Measurements from ENCODE around the gene GAK. TPM values are rescaled to one million over a fixed set of nuclear protein-coding genes. Genes with fewer than 3 reads are reported as not detected.
"Not testable (repeated sequence)": the region's sequence is repeated elsewhere in the genome, so short reads cannot be mapped to it uniquely, and the experiment has no call there.

GAK gene
- total RNA-seq, 2 donors from 2014 or later = 104 to 121 TPM

GRCh38 chr4:807792-808191 is 124.3 kb downstream of the GAK start:
- no peaks in the 10 kb centered on the region for H3K36me3 Mint-ChIP-seq (ENCODE audit: low read depth)
- H3K4me3 Mint-ChIP-seq = no peak overlapping the region
- peaks cover 53% of the 10 kb centered on the region for H3K27me3 Mint-ChIP-seq (ENCODE audit: insufficient read depth)
- DNase-seq = peak; percentile 30
- Histone ChIP-seq H3K9ac (ENCODE audit: extremely low read depth, low read length, poor library complexity, severe bottlenecking) (no peak overlapping the region), H3K4me1 (ENCODE audit: control insufficient read depth, insufficient read depth, low read length) (no peaks in the 10 kb centered on the region), H3K36me3 (ENCODE audit: control insufficient read depth, insufficient read depth, low read length) (no peaks in the 10 kb centered on the region), H3K4me3 (ENCODE audit: low read length) (no peak overlapping the region), H3K27ac (ENCODE audit: low read depth, low read length) (no peak overlapping the region), H3K9me3 (ENCODE audit: control insufficient read depth, low read length) (peaks cover 5% of the 10 kb centered on the region), H3K27me3 (ENCODE audit: control insufficient read depth, insufficient read depth, low read length, poor library complexity, severe bottlenecking) (peaks cover 27% of the 10 kb centered on the region)
- H3K9me3 Mint-ChIP-seq = peaks cover 10% of the 10 kb centered on the region
- TF ChIP-seq CTCF (conservative IDR thresholded peaks at IDR 0.05) = no peak
- 87 to 90% methylated on average over 3 to 5 of the region's 5 CpGs for WGBS, 2 experiments (ENCODE audit: insufficient coverage in 1 of 2, insufficient read length in 1 of 2)
- no peak overlapping the region for H3K27ac Mint-ChIP-seq
- no peaks in the 10 kb centered on the region for H3K4me1 Mint-ChIP-seq

GRCh38 chr4:806979-807378 is 125.1 kb downstream of the GAK start:
- H3K27me3 Mint-ChIP-seq (ENCODE audit: insufficient read depth) = peaks cover 51% of the 10 kb centered on the region

DNA sequence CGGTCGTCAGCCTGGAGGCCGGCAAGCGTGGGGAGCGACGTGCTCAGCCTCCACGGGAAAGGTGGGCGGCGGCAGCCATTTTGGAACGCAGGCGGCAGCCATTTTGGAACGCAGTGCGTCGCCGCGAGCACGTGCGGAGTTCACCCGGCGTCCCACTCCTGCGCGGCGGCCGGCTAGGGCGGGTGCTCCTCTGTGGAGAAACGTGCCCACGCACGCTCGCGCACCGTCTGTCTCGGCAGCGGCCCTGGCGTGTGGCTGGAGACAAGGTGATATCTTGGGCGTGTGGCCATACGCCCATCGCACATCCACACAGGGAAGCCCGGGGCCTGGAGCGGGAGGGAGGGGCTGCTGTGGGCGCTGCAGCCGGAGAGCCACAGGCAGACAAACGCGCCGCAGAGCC is 127.3 kb downstream of the GAK start:
- no peak overlapping the region for H3K9ac ChIP-seq (ENCODE audit: extremely low read depth, low read length, poor library complexity, severe bottlenecking)
- Mint-ChIP-seq H3K9me3 (peaks cover 8% of the 10 kb centered on the region), H3K27ac (no peak overlapping the region), H3K36me3 (ENCODE audit: low read depth) (no peaks in the 10 kb centered on the region), H3K4me3 (no peak overlapping the region), H3K27me3 (ENCODE audit: insufficient read depth) (peaks cover 38% of the 10 kb centered on the region), H3K4me1 (no peaks in the 10 kb centered on the region)
- H3K4me1 ChIP-seq (ENCODE audit: control insufficient read depth, insufficient read depth, low read length) = no peaks in the 10 kb centered on the region
- no peaks in the 10 kb centered on the region for H3K36me3 ChIP-seq (ENCODE audit: control insufficient read depth, insufficient read depth, low read length)
- WGBS, 2 experiments (ENCODE audit: insufficient coverage in 1 of 2, insufficient read length in 1 of 2) = 95 to 98% methylated on average over 36 to 44 of the region's 44 CpGs
- H3K27me3 ChIP-seq (ENCODE audit: control insufficient read depth, insufficient read depth, low read length, poor library complexity, severe bottlenecking) = peaks cover 8% of the 10 kb centered on the region
- H3K4me3 ChIP-seq (ENCODE audit: low read length) = no peak overlapping the region
- TF ChIP-seq CTCF (conservative IDR thresholded peaks at IDR 0.05) = no peak
- peak; percentile 21 for DNase-seq
- peaks cover 5% of the 10 kb centered on the region for H3K9me3 ChIP-seq (ENCODE audit: control insufficient read depth, low read length)
- no peak overlapping the region for H3K27ac ChIP-seq (ENCODE audit: low read depth, low read length)

More at GRCh38 chr4:806979-807378, 125.1 kb downstream of the GAK start:
- H3K4me3 ChIP-seq (ENCODE audit: low read length); H3K27ac ChIP-seq (ENCODE audit: low read depth, low read length); H3K9me3 ChIP-seq (ENCODE audit: control insufficient read depth, low read length); H3K9ac ChIP-seq (ENCODE audit: extremely low read depth, low read length, poor library complexity, severe bottlenecking); H3K4me1 ChIP-seq (ENCODE audit: control insufficient read depth, insufficient read depth, low read length); H3K36me3 ChIP-seq (ENCODE audit: control insufficient read depth, insufficient read depth, low read length); DNase-seq; H3K4me3 Mint-ChIP-seq; H3K4me1 Mint-ChIP-seq; H3K36me3 Mint-ChIP-seq (ENCODE audit: low read depth); H3K27ac Mint-ChIP-seq: not testable (repeated sequence)
- H3K27me3 ChIP-seq (ENCODE audit: control insufficient read depth, insufficient read depth, low read length, poor library complexity, severe bottlenecking) = peaks cover 19% of the 10 kb centered on the region
- 89 to 100% methylated on average over 2 to 3 of the region's 4 CpGs for WGBS, 2 experiments (ENCODE audit: insufficient coverage in 1 of 2, insufficient read length in 1 of 2)
- H3K9me3 Mint-ChIP-seq = peaks cover 10% of the 10 kb centered on the region

DNA sequence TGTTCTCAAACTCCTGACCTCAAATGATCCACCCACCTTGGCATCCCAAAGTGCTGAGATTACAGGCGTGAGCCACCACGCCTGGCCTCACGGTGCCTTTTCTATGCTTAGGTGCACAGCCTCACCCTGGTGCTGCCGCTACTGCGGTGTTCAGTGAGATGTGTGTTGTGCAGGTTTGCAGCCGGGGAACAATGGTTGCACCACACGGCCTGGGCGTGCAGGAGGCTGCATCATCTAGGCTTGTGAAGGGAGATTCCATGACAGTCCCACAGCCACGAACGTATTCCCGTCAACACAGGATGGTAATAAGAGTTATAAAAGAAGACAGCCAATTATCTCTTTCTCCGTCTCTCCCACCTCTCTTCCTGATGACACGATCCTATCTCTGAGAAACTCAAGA is 128.2 kb downstream of the GAK start:
- WGBS, 2 experiments (ENCODE audit: insufficient coverage in 1 of 2, insufficient read length in 1 of 2) = 95% methylated on average over 9 to 13 of the region's 13 CpGs
- no peak for TF ChIP-seq CTCF (conservative IDR thresholded peaks at IDR 0.05)
- no peak overlapping the region for H3K27ac ChIP-seq (ENCODE audit: low read depth, low read length)

More for the DNA sequence above, 128.2 kb downstream of the GAK start:
- H3K27ac Mint-ChIP-seq = no peak overlapping the region
- no peaks in the 10 kb centered on the region for H3K4me1 Mint-ChIP-seq
- Histone ChIP-seq H3K4me1 (ENCODE audit: control insufficient read depth, insufficient read depth, low read length) (no peaks in the 10 kb centered on the region), H3K4me3 (ENCODE audit: low read length) (no peak overlapping the region), H3K27me3 (ENCODE audit: control insufficient read depth, insufficient read depth, low read length, poor library complexity, severe bottlenecking) (peaks cover 8% of the 10 kb centered on the region), H3K9ac (ENCODE audit: extremely low read depth, low read length, poor library complexity, severe bottlenecking) (no peak overlapping the region), H3K9me3 (ENCODE audit: control insufficient read depth, low read length) (peaks cover 5% of the 10 kb centered on the region), H3K36me3 (ENCODE audit: control insufficient read depth, insufficient read depth, low read length) (no peaks in the 10 kb centered on the region)
- no peaks in the 10 kb centered on the region for H3K36me3 Mint-ChIP-seq (ENCODE audit: low read depth)
- peaks cover 8% of the 10 kb centered on the region for H3K9me3 Mint-ChIP-seq
- H3K27me3 Mint-ChIP-seq (ENCODE audit: insufficient read depth) = peaks cover 36% of the 10 kb centered on the region
- no peak overlapping the region for H3K4me3 Mint-ChIP-seq
- peak; percentile 21 for DNase-seq
